GM12878 (cell line): ENCODE data around the gene HPSE2. TPM values are rescaled to one million over a fixed set of nuclear protein-coding genes. Genes with fewer than 3 reads are reported as not detected.
A peak's percentile ranks its signal among the peaks of the same experiment; 100 is the strongest.

ENCODE experiments used
- CHD2 ChIP-seq: IDR thresholded peaks from 2 replicates; pipeline ENCODE4 v1.6.1; 2011; ENCODE audit warnings: low read depth, low read length, improper control_type of control experiment, borderline replicate concordance
- CHD4 ChIP-seq: fragments of 200-600 bp; sonication (generic); IDR thresholded peaks from 2 replicates; pipeline ENCODE4 v1.6.1; 2016; ENCODE audit warnings: mild to moderate bottlenecking
- EZH2 ChIP-seq: IDR thresholded peaks from 2 replicates; pipeline ENCODE4 v1.6.1; 2012; ENCODE audit warnings: low read depth, mild to moderate bottlenecking, control low read depth, inconsistent platforms, low read length, borderline replicate concordance; ENCODE audit not compliant: control insufficient read depth
- FOXK2 ChIP-seq: fragments of 450-650 bp; IDR thresholded peaks from 2 replicates; pipeline ENCODE4 v1.6.1; 2017; ENCODE audit warnings: mild to moderate bottlenecking, moderate library complexity
- KDM1A ChIP-seq: fragments of 200-600 bp; sonication (generic); IDR thresholded peaks from 2 replicates; pipeline ENCODE4 v1.6.1; 2016; ENCODE audit warnings: borderline replicate concordance
- PML ChIP-seq: IDR thresholded peaks from 2 replicates; pipeline ENCODE4 v1.6.1; 2012; ENCODE audit warnings: low read length, inconsistent platforms
- RAD21 ChIP-seq: IDR thresholded peaks from 2 replicates; pipeline ENCODE4 v1.6.1; 2011; ENCODE audit warnings: mild to moderate bottlenecking, low read depth, low read length, moderate library complexity; ENCODE audit not compliant: insufficient read depth
- RB1 ChIP-seq: fragments of 450-650 bp; formaldehyde crosslinking; IDR thresholded peaks from 2 replicates; pipeline ENCODE4 v1.6.1; 2017; ENCODE audit warnings: mild to moderate bottlenecking, borderline replicate concordance
- TAF1 ChIP-seq: IDR thresholded peaks from 2 replicates; pipeline ENCODE4 v1.6.1; 2011; ENCODE audit warnings: mild to moderate bottlenecking, low read depth, low read length, borderline replicate concordance
- TCF12 ChIP-seq: IDR thresholded peaks from 2 replicates; pipeline ENCODE4 v1.6.1; 2011; ENCODE audit warnings: low read depth, mild to moderate bottlenecking, low read length
- ZBTB33 ChIP-seq: fragments of 450-650 bp; IDR thresholded peaks from 2 replicates; pipeline ENCODE4 v1.6.1; 2017; ENCODE audit warnings: mild to moderate bottlenecking
- ZNF217 ChIP-seq: fragments of 450-650 bp; IDR thresholded peaks from 2 replicates; pipeline ENCODE4 v1.6.1; 2017; ENCODE audit warnings: antibody characterized with exemption, mild to moderate bottlenecking
- ZNF24 ChIP-seq: fragments of 450-650 bp; IDR thresholded peaks from 2 replicates; pipeline ENCODE4 v1.6.1; 2017; ENCODE audit warnings: antibody characterized with exemption, mild to moderate bottlenecking
- polyA plus RNA-seq, 11 experiments: library from polyadenylated mRNA; depleted of rRNA in 4 of 11; unstranded in 6 of 11; stranded (reverse) in 5 of 11; fragments of >200 nt; fragmentation: Nextera tagmentation in 4 of 11; fragmentation: Illumina TruSeq in 1 of 11; extraction: Ambion mirVana in 4 of 11; extraction: Trizol in 1 of 11; gene quantifications; 1 replicate in 1 of 11; 2 replicates in 10 of 11; pipeline versions ENCODE4 v1.2.1 to v1.2.3, GENCODE V29; 2011 to 2016; ENCODE audit warnings: inconsistent platforms in 2 of 11, missing spikeins in 2 of 11, low read depth in 1 of 11
- total RNA-seq, 4 experiments: library from RNA; depleted of rRNA in 3 of 4; stranded (reverse); fragments of >200 nt in 3 of 4; fragmentation: Illumina TruSeq in 1 of 4; extraction: Trizol in 1 of 4; gene quantifications; 2 replicates each; pipeline versions ENCODE4 v1.2.1 to v1.2.3, GENCODE V29; 2013 to 2021
- TF ChIP-seq, protein P1 (sequence below): fragments of 450-650 bp; IDR thresholded peaks from 2 replicates; pipeline ENCODE4 v1.6.1; 2018; ENCODE audit warnings: mild to moderate bottlenecking, low read depth, moderate library complexity; ENCODE audit not compliant: partially characterized antibody
- TF ChIP-seq, protein P2 (sequence below), 3 experiments: IDR thresholded peaks in 2 of 3; conservative IDR thresholded peaks in 1 of 3; 2 replicates each; pipeline ENCODE4 v1.5.1; 2011; ENCODE audit warnings: low read depth in 3 of 3, low read length in 3 of 3, mild to moderate bottlenecking in 3 of 3, control low read depth in 2 of 3, moderate library complexity in 2 of 3, inconsistent platforms in 1 of 3, mixed read lengths in 1 of 3; ENCODE audit not compliant: control insufficient read depth in 2 of 3, insufficient read depth in 1 of 3; ENCODE audit errors: extremely low read depth in 1 of 3
- TF ChIP-seq, protein P3 (sequence below): IDR thresholded peaks from 2 replicates; pipeline ENCODE4 v1.6.1; 2012; ENCODE audit warnings: improper control_type of control experiment, low read depth, low read length; ENCODE audit not compliant: insufficient replicate concordance

HPSE2 gene
- total and polyA plus RNA-seq, 10 of the 15 experiments (the other 5 are each of a cell fraction or from before 2014, with no cell fraction given) = 0.06 TPM; not detected in 9

DNA sequence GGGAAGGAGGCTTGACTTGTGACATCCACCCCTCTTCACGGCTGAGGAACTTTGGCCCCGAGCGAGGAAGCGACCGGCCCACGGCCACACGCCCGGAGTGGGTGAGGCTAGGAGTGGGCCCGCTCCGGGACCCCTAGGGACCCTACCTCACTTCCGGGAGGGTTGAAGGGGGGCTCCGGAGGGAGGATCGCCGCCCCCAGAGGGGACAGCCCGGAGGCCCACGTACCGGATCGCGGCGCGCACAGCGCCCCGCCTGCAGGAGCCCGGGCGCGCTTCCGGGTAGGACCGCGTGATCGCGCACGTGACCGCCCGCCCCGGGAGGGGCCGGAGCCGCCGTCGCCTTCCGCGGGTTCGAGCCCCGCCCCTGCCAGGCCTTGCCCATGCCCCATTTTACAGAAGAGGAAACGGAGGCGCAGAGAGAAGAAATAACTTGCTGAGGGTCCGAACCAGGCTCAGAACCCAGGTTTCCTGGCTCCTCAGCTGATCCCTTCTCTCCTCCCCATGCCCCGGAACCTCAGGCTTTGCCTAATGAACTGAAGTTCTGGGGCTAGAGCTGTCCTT is 788.9 kb downstream of the HPSE2 start, which contains the start of gene HPS1 (continued):
- TF ChIP-seq TAF1 (peak; percentile 88), CHD2 (no peak), ZNF24 (peak; percentile 76), RAD21 (no peak), CHD4 (no peak), ZBTB33 (no peak), EZH2 (no peak), FOXK2 (no peak), TCF12 (peak; percentile 42; the same call in 1 of the 2 replicates), ZNF217 (peak; percentile 96; the same call in 1 of the 2 replicates), PML (peak; percentile 71; the same call in 1 of the 2 replicates), RB1 (no peak; the same call in 1 of the 2 replicates), KDM1A (no peak)
- TF ChIP-seq, protein P1, sequence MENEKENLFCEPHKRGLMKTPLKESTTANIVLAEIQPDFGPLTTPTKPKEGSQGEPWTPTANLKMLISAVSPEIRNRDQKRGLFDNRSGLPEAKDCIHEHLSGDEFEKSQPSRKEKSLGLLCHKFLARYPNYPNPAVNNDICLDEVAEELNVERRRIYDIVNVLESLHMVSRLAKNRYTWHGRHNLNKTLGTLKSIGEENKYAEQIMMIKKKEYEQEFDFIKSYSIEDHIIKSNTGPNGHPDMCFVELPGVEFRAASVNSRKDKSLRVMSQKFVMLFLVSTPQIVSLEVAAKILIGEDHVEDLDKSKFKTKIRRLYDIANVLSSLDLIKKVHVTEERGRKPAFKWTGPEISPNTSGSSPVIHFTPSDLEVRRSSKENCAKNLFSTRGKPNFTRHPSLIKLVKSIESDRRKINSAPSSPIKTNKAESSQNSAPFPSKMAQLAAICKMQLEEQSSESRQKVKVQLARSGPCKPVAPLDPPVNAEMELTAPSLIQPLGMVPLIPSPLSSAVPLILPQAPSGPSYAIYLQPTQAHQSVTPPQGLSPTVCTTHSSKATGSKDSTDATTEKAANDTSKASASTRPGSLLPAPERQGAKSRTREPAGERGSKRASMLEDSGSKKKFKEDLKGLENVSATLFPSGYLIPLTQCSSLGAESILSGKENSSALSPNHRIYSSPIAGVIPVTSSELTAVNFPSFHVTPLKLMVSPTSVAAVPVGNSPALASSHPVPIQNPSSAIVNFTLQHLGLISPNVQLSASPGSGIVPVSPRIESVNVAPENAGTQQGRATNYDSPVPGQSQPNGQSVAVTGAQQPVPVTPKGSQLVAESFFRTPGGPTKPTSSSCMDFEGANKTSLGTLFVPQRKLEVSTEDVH = no peak
- TF ChIP-seq, protein P2, sequence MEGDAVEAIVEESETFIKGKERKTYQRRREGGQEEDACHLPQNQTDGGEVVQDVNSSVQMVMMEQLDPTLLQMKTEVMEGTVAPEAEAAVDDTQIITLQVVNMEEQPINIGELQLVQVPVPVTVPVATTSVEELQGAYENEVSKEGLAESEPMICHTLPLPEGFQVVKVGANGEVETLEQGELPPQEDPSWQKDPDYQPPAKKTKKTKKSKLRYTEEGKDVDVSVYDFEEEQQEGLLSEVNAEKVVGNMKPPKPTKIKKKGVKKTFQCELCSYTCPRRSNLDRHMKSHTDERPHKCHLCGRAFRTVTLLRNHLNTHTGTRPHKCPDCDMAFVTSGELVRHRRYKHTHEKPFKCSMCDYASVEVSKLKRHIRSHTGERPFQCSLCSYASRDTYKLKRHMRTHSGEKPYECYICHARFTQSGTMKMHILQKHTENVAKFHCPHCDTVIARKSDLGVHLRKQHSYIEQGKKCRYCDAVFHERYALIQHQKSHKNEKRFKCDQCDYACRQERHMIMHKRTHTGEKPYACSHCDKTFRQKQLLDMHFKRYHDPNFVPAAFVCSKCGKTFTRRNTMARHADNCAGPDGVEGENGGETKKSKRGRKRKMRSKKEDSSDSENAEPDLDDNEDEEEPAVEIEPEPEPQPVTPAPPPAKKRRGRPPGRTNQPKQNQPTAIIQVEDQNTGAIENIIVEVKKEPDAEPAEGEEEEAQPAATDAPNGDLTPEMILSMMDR (IDR thresholded peaks at IDR 0.05 in 2 of 3, conservative IDR thresholded peaks at IDR 0.05 in 1 of 3; ENCODE audit: control insufficient read depth in 2 of 3, extremely low read depth in 1 of 3, insufficient read depth in 1 of 3, low read depth in 3 of 3, low read length in 3 of 3) = no peak
- TF ChIP-seq, protein P3, sequence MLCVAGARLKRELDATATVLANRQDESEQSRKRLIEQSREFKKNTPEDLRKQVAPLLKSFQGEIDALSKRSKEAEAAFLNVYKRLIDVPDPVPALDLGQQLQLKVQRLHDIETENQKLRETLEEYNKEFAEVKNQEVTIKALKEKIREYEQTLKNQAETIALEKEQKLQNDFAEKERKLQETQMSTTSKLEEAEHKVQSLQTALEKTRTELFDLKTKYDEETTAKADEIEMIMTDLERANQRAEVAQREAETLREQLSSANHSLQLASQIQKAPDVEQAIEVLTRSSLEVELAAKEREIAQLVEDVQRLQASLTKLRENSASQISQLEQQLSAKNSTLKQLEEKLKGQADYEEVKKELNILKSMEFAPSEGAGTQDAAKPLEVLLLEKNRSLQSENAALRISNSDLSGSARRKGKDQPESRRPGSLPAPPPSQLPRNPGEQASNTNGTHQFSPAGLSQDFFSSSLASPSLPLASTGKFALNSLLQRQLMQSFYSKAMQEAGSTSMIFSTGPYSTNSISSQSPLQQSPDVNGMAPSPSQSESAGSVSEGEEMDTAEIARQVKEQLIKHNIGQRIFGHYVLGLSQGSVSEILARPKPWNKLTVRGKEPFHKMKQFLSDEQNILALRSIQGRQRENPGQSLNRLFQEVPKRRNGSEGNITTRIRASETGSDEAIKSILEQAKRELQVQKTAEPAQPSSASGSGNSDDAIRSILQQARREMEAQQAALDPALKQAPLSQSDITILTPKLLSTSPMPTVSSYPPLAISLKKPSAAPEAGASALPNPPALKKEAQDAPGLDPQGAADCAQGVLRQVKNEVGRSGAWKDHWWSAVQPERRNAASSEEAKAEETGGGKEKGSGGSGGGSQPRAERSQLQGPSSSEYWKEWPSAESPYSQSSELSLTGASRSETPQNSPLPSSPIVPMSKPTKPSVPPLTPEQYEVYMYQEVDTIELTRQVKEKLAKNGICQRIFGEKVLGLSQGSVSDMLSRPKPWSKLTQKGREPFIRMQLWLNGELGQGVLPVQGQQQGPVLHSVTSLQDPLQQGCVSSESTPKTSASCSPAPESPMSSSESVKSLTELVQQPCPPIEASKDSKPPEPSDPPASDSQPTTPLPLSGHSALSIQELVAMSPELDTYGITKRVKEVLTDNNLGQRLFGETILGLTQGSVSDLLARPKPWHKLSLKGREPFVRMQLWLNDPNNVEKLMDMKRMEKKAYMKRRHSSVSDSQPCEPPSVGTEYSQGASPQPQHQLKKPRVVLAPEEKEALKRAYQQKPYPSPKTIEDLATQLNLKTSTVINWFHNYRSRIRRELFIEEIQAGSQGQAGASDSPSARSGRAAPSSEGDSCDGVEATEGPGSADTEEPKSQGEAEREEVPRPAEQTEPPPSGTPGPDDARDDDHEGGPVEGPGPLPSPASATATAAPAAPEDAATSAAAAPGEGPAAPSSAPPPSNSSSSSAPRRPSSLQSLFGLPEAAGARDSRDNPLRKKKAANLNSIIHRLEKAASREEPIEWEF = no peak
